Measurements from ENCODE around the gene NCCRP1. TPM values are rescaled to one million over a fixed set of nuclear protein-coding genes. Genes with fewer than 3 reads are reported as not detected.
"Not testable (repeated sequence)": the region's sequence is repeated elsewhere in the genome, so short reads cannot be mapped to it uniquely, and the experiment has no call there.

The NCCRP1 gene
- total and polyA plus RNA-seq, 10 of the 15 experiments (the other 5 are each of a cell fraction or from before 2014, with no cell fraction given) = not detected

- DNase-seq (ENCODE audit: low read depth, low spot score) = peak; percentile 2
- H3K4me2 ChIP-seq (ENCODE audit: control insufficient read depth, insufficient read depth) = no peak overlapping the region
- H2AFZ ChIP-seq (ENCODE audit: control insufficient read depth, low read depth, low read length) = no peak overlapping the region
- no peaks in the 10 kb centered on the region for H3K4me1 ChIP-seq (ENCODE audit: control insufficient read depth, insufficient read depth, low read length)
- H4K20me1 ChIP-seq (ENCODE audit: control insufficient read depth, insufficient read depth) = no peaks in the 10 kb centered on the region
- no peak overlapping the region for H3K27ac ChIP-seq (ENCODE audit: control insufficient read depth, insufficient read depth)
- BruUV-seq (replicated peaks) = no TSS peak
- ChIA-PET POLR2A (interaction anchor here (0.5 kb wide), 1 partner anchor 844 kb away, joined by 3 read pairs; no protein-coding TSS in a partner anchor), RAD21 (ENCODE audit: unreplicated experiment) (interaction anchor here (0.5 kb wide), 1 partner anchor 952 kb away, joined by 3 read pairs; no protein-coding TSS in a partner anchor), CTCF (interaction anchor here (0.6 to 4.0 kb wide), 2 partner anchors 38 to 115 kb away, joined by 3 to 28 read pairs; no protein-coding TSS in a partner anchor), SMC1A (ENCODE audit: uncharacterized antibody, unreplicated experiment) (interaction anchor here (0.7 to 1.6 kb wide), 3 partner anchors 110 to 418 kb away, joined by 3 read pairs; no protein-coding TSS in a partner anchor)
- intact Hi-C loops (cut with micrococcal nuclease; ENCODE audit: unreplicated experiment) (loop anchor here (5.0 kb wide), 2 partner anchors 115 to 200 kb away; partner anchors contain the start of gene PLEKHG2), in situ Hi-C loops (cut with MboI) (no loop called here)
- no peak for FAIRE-seq
- H3K27me3 ChIP-seq (replicated peaks in 1 of 2; ENCODE audit: control insufficient read depth in 2 of 2, insufficient read depth in 2 of 2, low read length in 1 of 2) = peaks cover 0 to 3% of the 10 kb centered on the region in 2 experiments; a peak in 1 of 4 replicates
- WGBS (ENCODE audit: insufficient coverage, insufficient replicate concordance, low lambda C conversion rate, missing lambda C conversion rate) = 5% methylated on average over 8 of the region's 8 CpGs
- no peak overlapping the region for H3K4me3 ChIP-seq
- H3K79me2 ChIP-seq (ENCODE audit: control insufficient read depth, insufficient read depth, low read length) = no peaks in the 10 kb centered on the region
- ATAC-seq = peak; percentile 83
- no peaks in the 10 kb centered on the region for H3K36me3 ChIP-seq (ENCODE audit: control insufficient read depth in 2 of 2, insufficient read depth in 2 of 2, low read length in 1 of 2)
- no peak overlapping the region for H3K9ac ChIP-seq (ENCODE audit: control insufficient read depth, insufficient read depth, low read length)
- TF ChIP-seq RAD21 (IDR thresholded peaks at IDR 0.05; ENCODE audit: insufficient read depth, low read depth, low read length) = peak; percentile 53
- no peak for TF ChIP-seq ZNF274 (IDR thresholded peaks at IDR 0.05; ENCODE audit: insufficient read depth, insufficient read length)
- peak; percentile 90 for TF ChIP-seq SMARCA5 (IDR thresholded peaks at IDR 0.05)
- peak; percentile 56; the same call in 1 of the 2 replicates for TF ChIP-seq SMC3 (IDR thresholded peaks at IDR 0.05; ENCODE audit: borderline replicate concordance, low read length)
- TF ChIP-seq CTCF (IDR thresholded peaks at IDR 0.05 in 2 of 3, conservative IDR thresholded peaks at IDR 0.05 in 1 of 3; ENCODE audit: control insufficient read depth in 2 of 3, extremely low read depth in 1 of 3, insufficient read depth in 1 of 3, low read depth in 3 of 3, low read length in 3 of 3) = peak; percentile 49 to 56 (median 55); a peak in 5 of 6 replicates
- no peak for TF ChIP-seq MYC (IDR thresholded peaks at IDR 0.05; ENCODE audit: insufficient read depth, insufficient read length, insufficient replicate concordance, low read length, severe bottlenecking)
- 0 out of 2 replicates have a peak, but pooled peaks have one; percentile 28 for TF ChIP-seq YY1 (IDR thresholded peaks at IDR 0.05; ENCODE audit: low read depth, low read length)
- TF ChIP-seq JUND (IDR thresholded peaks at IDR 0.05; ENCODE audit: low read depth, low read length) = no peak
- no peaks in the 10 kb centered on the region; the same call in 2 of the 3 replicates for H3K9me3 ChIP-seq (replicated peaks; ENCODE audit: control insufficient read depth, insufficient read depth, low read length)
Measured at GRCh38 chr19:39212375-39212742, 15.6 kb downstream of the NCCRP1 start.

GRCh38 chr19:39215323-39215722, 18.6 kb downstream of the NCCRP1 start:
- ChIA-PET SMC1A (ENCODE audit: uncharacterized antibody, unreplicated experiment) (interaction anchor here (1.3 kb wide), 1 partner anchor 113 kb away, joined by 4 read pairs; no protein-coding TSS in a partner anchor), POLR2A (interaction anchor here (1.5 kb wide), 1 partner anchor 15 kb away, joined by 3 read pairs; no protein-coding TSS in a partner anchor), CTCF (interaction anchor here (4.0 kb wide), 1 partner anchor 112 kb away, joined by 28 read pairs; no protein-coding TSS in a partner anchor)
- H3K4me2 ChIP-seq (ENCODE audit: control insufficient read depth, insufficient read depth); RAD21 ChIA-PET (ENCODE audit: unreplicated experiment); H3K36me3 ChIP-seq (ENCODE audit: control insufficient read depth in 2 of 2, insufficient read depth in 2 of 2, low read length in 1 of 2); H3K27ac ChIP-seq (ENCODE audit: control insufficient read depth, insufficient read depth); ATAC-seq; FAIRE-seq; DNase-seq (ENCODE audit: low read depth, low spot score); H3K9ac ChIP-seq (ENCODE audit: control insufficient read depth, insufficient read depth, low read length); H3K4me1 ChIP-seq (ENCODE audit: control insufficient read depth, insufficient read depth, low read length); H3K4me3 ChIP-seq; H3K27me3 ChIP-seq (replicated peaks in 1 of 2; ENCODE audit: control insufficient read depth in 2 of 2, insufficient read depth in 2 of 2, low read length in 1 of 2); BruUV-seq (replicated peaks); H3K9me3 ChIP-seq (replicated peaks; ENCODE audit: control insufficient read depth, insufficient read depth, low read length); H2AFZ ChIP-seq (ENCODE audit: control insufficient read depth, low read depth, low read length); intact Hi-C loops (cut with micrococcal nuclease; ENCODE audit: unreplicated experiment); in situ Hi-C loops (cut with MboI); H4K20me1 ChIP-seq (ENCODE audit: control insufficient read depth, insufficient read depth); H3K79me2 ChIP-seq (ENCODE audit: control insufficient read depth, insufficient read depth, low read length): not testable (repeated sequence)
- 43% methylated on average over 3 of the region's 3 CpGs for WGBS (ENCODE audit: insufficient coverage, insufficient replicate concordance, low lambda C conversion rate, missing lambda C conversion rate)

Data from GM12878 (cell line).